Gastrocnemius medialis (tissue), 4 donors: ENCODE measurements around the gene HSH2D.
A peak's percentile ranks its signal among the peaks of the same experiment; 100 is the strongest.

Source experiments
- CTCF ChIP-seq, 5 experiments: fragments of 450-650 bp in 3 of 5; fragments of 200-600 bp in 2 of 5; sonication (generic) in 2 of 5; IDR thresholded peaks in 4 of 5; conservative IDR thresholded peaks in 1 of 5; 1 replicate in 4 of 5; 2 replicates in 1 of 5; pipeline ENCODE4 v1.5.1; 2016 to 2019; ENCODE audit warnings: antibody characterized with exemption in 5 of 5, mild to moderate bottlenecking in 3 of 5, moderate library complexity in 3 of 5
- POLR2A ChIP-seq, 2 donors: fragments of 450-650 bp; IDR thresholded peaks; one replicate each; pipeline ENCODE4 v1.6.1; 2017; ENCODE audit warnings: antibody characterized with exemption in 2 of 2, mild to moderate bottlenecking in 2 of 2, moderate library complexity in 2 of 2

- TF ChIP-seq CTCF (IDR thresholded peaks at IDR 0.05 in 4 of 5, conservative IDR thresholded peaks at IDR 0.05 in 1 of 5) = no peak
- TF ChIP-seq POLR2A (IDR thresholded peaks at IDR 0.05) = peak; percentile 1 to 56
Observed at GRCh38 chr19:16197622-16198369, 54.3 kb downstream of the HSH2D start, which contains the start of gene AP1M1.
